Panc1 (cell line): ENCODE measurements around the gene LRFN3. TPM values are rescaled to one million over a fixed set of nuclear protein-coding genes. Genes with fewer than 3 reads are reported as not detected.
"Not testable (repeated sequence)": the region's sequence is repeated elsewhere in the genome, so short reads cannot be mapped to it uniquely, and the experiment has no call there.

Experiments used
- ATAC-seq: fragments of 200-7000 bp; cut with Tn5 transposase; 2 replicates; pipeline ENCODE4 v1.9.1; 2020; ENCODE audit warnings: mild to moderate bottlenecking, moderate library complexity
- BruUV-seq: library from RNA; stranded (reverse); fragments of 400-500 nt; replicated peaks from 2 replicates; lab custom pipeline; 2021; lab: Mats Ljungman, UMichigan
- CTCF ChIA-PET: fragments of 300-600 bp; sonication (Branson Sonifier 250); formaldehyde crosslinking; loops from one replicate; lab custom pipeline; 2022; ENCODE audit warnings: antibody characterized with exemption; lab: Charles Lee
- POLR2A ChIA-PET: fragments of 300-600 bp; sonication (Branson Sonifier 250); formaldehyde crosslinking; loops from one replicate; lab custom pipeline; 2022; ENCODE audit warnings: antibody characterized with exemption; lab: Charles Lee
- DNase-seq: peaks from one replicate; pipeline ENCODE4 v3.0.0-alpha.2; 2010; ENCODE audit warnings: low read depth, low spot score
- H3K27ac ChIP-seq: 2 replicates; pipeline ENCODE4 v1.5.1; 2011; ENCODE audit warnings: mild to moderate bottlenecking, low read length, inconsistent platforms
- H3K27me3 ChIP-seq: fragments of 200-500 bp; sonication (Bioruptor generic); 2 replicates; pipeline ENCODE4 v1.6.0; 2014; ENCODE audit warnings: low read length, inconsistent platforms; ENCODE audit not compliant: control insufficient read depth, insufficient read depth
- H3K36me3 ChIP-seq: fragments of 200-500 bp; sonication (Bioruptor generic); 2 replicates; pipeline ENCODE4 v1.5.1; 2014; ENCODE audit warnings: inconsistent platforms, mild to moderate bottlenecking, low read length, moderate library complexity; ENCODE audit not compliant: control insufficient read depth, insufficient read depth
- H3K4me1 ChIP-seq: 2 replicates; pipeline ENCODE4 v1.5.1; 2011; ENCODE audit warnings: inconsistent platforms, mild to moderate bottlenecking, low read length, moderate library complexity; ENCODE audit not compliant: control insufficient read depth, insufficient read depth
- H3K4me3 ChIP-seq, 2 experiments: 2 replicates each; pipeline ENCODE4 v1.5.1; 2011 to 2012; ENCODE audit warnings: low read depth in 2 of 2, low read length in 2 of 2, mild to moderate bottlenecking in 2 of 2, inconsistent platforms in 1 of 2, moderate library complexity in 1 of 2
- H3K9me3 ChIP-seq: fragments of 200-500 bp; sonication (Bioruptor generic); 2 replicates; pipeline ENCODE4 v1.5.1; 2014; ENCODE audit warnings: low read depth, mild to moderate bottlenecking, inconsistent platforms, low read length, moderate library complexity; ENCODE audit not compliant: control insufficient read depth, insufficient read depth
- POLR2AphosphoS5 ChIP-seq: IDR thresholded peaks from 2 replicates; pipeline ENCODE4 v1.6.1; 2012; ENCODE audit warnings: mild to moderate bottlenecking, low read depth, low read length, moderate library complexity
- REST ChIP-seq, 2 experiments: IDR thresholded peaks; 2 replicates each; pipeline ENCODE4 v1.6.1; 2011 to 2012; ENCODE audit warnings: low read depth in 2 of 2, control low read depth in 1 of 2, low read length in 1 of 2, mild to moderate bottlenecking in 1 of 2, moderate library complexity in 1 of 2; ENCODE audit not compliant: insufficient read depth in 1 of 2
- SIN3A ChIP-seq: IDR thresholded peaks from 2 replicates; pipeline ENCODE4 v1.6.1; 2012; ENCODE audit warnings: low read depth, mild to moderate bottlenecking, low read length, moderate library complexity, borderline replicate concordance; ENCODE audit not compliant: insufficient read depth
- TCF7L2 ChIP-seq: IDR thresholded peaks from 2 replicates; pipeline ENCODE4 v1.6.1; 2011; ENCODE audit warnings: mild to moderate bottlenecking, low read depth, low read length, inconsistent platforms
- in situ Hi-C: cut with HindIII; loops from 2 replicates; pipeline ENCODE4 v1.10.0; 2016; ENCODE audit warnings: low sequenced_read_pairs, low pct_unique_long_range_greater_than_20kb
- intact Hi-C: fragments of 100-400 bp; cut with micrococcal nuclease; formaldehyde crosslinking; loops from one replicate; pipeline ENCODE4 v1.10.0; 2022; ENCODE audit not compliant: unreplicated experiment
- total RNA-seq: library from RNA; stranded (reverse); gene quantifications from one replicate; pipeline ENCODE4 v1.2.1, GENCODE V29; 2021; ENCODE audit not compliant: unreplicated experiment
- TF ChIP-seq, protein P1 (sequence below): fragments of 450-650 bp; IDR thresholded peaks from 2 replicates; pipeline ENCODE4 v1.5.1; 2017; ENCODE audit warnings: mild to moderate bottlenecking

The LRFN3 gene
- total RNA-seq, 1 experiment from 2014 or later: 16.7 TPM

DNA sequence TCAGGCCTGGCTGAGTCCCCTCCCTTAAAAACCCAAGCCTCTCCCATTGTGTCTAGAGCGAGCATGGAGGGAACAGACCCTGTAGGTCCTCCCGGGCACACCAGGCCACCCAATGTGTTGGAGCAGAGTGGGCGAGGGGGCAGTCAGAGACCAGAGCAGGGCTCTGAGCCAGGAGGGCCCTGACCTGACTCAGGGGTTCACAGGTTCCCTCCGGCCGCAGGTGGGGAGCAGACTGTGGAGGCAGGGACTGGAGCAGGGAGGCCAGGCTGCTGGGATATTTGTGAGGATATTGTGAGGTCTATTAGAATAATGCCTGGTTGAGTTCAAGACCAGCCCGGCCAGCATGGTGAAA is 26.5 kb upstream of the LRFN3 start:
- TF ChIP-seq, protein P1, sequence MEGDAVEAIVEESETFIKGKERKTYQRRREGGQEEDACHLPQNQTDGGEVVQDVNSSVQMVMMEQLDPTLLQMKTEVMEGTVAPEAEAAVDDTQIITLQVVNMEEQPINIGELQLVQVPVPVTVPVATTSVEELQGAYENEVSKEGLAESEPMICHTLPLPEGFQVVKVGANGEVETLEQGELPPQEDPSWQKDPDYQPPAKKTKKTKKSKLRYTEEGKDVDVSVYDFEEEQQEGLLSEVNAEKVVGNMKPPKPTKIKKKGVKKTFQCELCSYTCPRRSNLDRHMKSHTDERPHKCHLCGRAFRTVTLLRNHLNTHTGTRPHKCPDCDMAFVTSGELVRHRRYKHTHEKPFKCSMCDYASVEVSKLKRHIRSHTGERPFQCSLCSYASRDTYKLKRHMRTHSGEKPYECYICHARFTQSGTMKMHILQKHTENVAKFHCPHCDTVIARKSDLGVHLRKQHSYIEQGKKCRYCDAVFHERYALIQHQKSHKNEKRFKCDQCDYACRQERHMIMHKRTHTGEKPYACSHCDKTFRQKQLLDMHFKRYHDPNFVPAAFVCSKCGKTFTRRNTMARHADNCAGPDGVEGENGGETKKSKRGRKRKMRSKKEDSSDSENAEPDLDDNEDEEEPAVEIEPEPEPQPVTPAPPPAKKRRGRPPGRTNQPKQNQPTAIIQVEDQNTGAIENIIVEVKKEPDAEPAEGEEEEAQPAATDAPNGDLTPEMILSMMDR: no peak
- TF ChIP-seq POLR2AphosphoS5 (no peak), REST (IDR thresholded peaks at IDR 0.05; ENCODE audit: insufficient read depth in 1 of 2, low read depth in 2 of 2, low read length in 1 of 2) (no peak), TCF7L2 (no peak), SIN3A (no peak)
- Histone ChIP-seq H3K4me1 (no peaks in the 10 kb centered on the region), H3K27me3 (no peaks in the 10 kb centered on the region), H3K4me3 (no peak overlapping the region), H3K36me3 (no peaks in the 10 kb centered on the region), H3K27ac (no peak overlapping the region), H3K9me3 (no peaks in the 10 kb centered on the region)
- DNase-seq: no peak
- ChIA-PET CTCF (no interaction called here), POLR2A (no interaction called here)
- no peak for ATAC-seq
- BruUV-seq: no TSS peak
- in situ Hi-C loops (loop anchor here (10.0 kb wide), 2 partner anchors 55 to 75 kb away; partner anchors contain the start of genes KIRREL2 and NPHS1), intact Hi-C loops (no loop called here)

GRCh38 chr19:35910355-35910754 is 25.8 kb upstream of the LRFN3 start:
- H3K36me3 ChIP-seq, intact Hi-C loops, H3K27me3 ChIP-seq, CTCF ChIA-PET, H3K4me1 ChIP-seq, DNase-seq, H3K4me3 ChIP-seq, ATAC-seq, H3K9me3 ChIP-seq, H3K27ac ChIP-seq, BruUV-seq: not testable (repeated sequence)
- in situ Hi-C loops: loop anchor here (10.0 kb wide), 1 partner anchor 56 kb away; the partner anchor contains the start of genes KIRREL2 and NPHS1
- POLR2A ChIA-PET: interaction anchor here (0.7 kb wide), 1 partner anchor 192 kb away, joined by 5 read pairs; no protein-coding TSS in a partner anchor

DNA sequence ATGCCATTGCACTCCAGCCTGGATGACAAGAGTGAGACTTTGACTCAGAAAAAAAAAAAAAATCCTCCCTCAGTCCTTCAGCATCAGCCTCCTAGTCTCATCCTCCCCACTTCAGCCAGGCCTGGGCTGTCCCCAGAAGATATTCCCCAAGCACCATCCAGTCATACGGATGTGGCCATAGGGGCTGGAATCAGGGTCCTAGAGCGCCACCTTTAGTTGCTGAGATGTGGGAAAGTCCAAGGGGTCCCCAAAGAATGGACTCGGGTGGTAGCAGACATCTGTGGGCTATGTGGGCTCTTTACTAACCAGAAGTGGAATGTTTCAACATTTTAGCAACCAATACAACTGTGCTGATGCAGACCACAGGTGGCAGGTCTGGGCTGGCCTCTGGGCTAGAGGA is 25.0 kb upstream of the LRFN3 start:
- no peak overlapping the region for H3K4me3 ChIP-seq
- no peak overlapping the region for H3K27ac ChIP-seq
- H3K27me3 ChIP-seq: no peaks in the 10 kb centered on the region
- intact Hi-C loops (no loop called here), in situ Hi-C loops (loop anchor here (10.0 kb wide), 1 partner anchor 56 kb away; the partner anchor contains the start of genes KIRREL2 and NPHS1)
- ChIA-PET POLR2A (interaction anchor here (0.7 kb wide), 1 partner anchor 193 kb away, joined by 5 read pairs; no protein-coding TSS in a partner anchor), CTCF (no interaction called here)
- BruUV-seq: no TSS peak
- no peak for TF ChIP-seq POLR2AphosphoS5
- TF ChIP-seq REST (IDR thresholded peaks at IDR 0.05; ENCODE audit: insufficient read depth in 1 of 2, low read depth in 2 of 2, low read length in 1 of 2): no peak
- TF ChIP-seq, protein P1: no peak
- no peak for TF ChIP-seq TCF7L2
- TF ChIP-seq SIN3A: no peak
- ATAC-seq: no peak
- DNase-seq: no peak
- no peaks in the 10 kb centered on the region for H3K4me1 ChIP-seq
- H3K36me3 ChIP-seq: no peaks in the 10 kb centered on the region
- no peaks in the 10 kb centered on the region for H3K9me3 ChIP-seq
